A549 (cell line): ENCODE measurements around the gene PPM1H. TPM values are rescaled to one million over a fixed set of nuclear protein-coding genes. Genes with fewer than 3 reads are reported as not detected.
A peak's percentile ranks its signal among the peaks of the same experiment; 100 is the strongest.

Experiments used
- ATAC-seq, 2 experiments: fragments of 200-7000 bp in 1 of 2; fragments of >200 bp in 1 of 2; cut with Nextera tagmentation in 1 of 2; cut with Tn5 transposase in 1 of 2; 3 replicates each; pipeline versions ENCODE4 v1.8.0 to v1.9.1; 2018 to 2020; ENCODE audit warnings: mild to moderate bottlenecking in 1 of 2, moderate library complexity in 1 of 2
- CTCF ChIA-PET: fragments of 300-600 bp; sonication (Branson Sonifier 250); formaldehyde crosslinking; extraction: SDS; loops from one replicate; lab custom pipeline; 2021; ENCODE audit warnings: antibody characterized with exemption, inconsistent platforms; lab: Yijun Ruan, JAX
- POLR2A ChIA-PET: fragments of 350-600 bp; formaldehyde crosslinking; extraction: SDS; loops from one replicate; lab custom pipeline; 2021; ENCODE audit warnings: antibody characterized with exemption, inconsistent platforms; lab: Yijun Ruan, JAX
- DNase-seq, 2 experiments: peaks; one replicate each; pipeline versions ENCODE4 v3.0.0 to v3.0.0-alpha.2; 2011 to 2016; ENCODE audit warnings: low read depth in 1 of 2, low spot score in 1 of 2
- FAIRE-seq: peaks from 2 replicates; lab custom pipeline; 2011; peaks lifted over from hg19 to GRCh38; lab: Jason Lieb, UNC
- H3K27ac ChIP-seq, 2 experiments: fragments of >200 bp; sonication (Bioruptor Twin); formaldehyde crosslinking; 3 replicates each; pipeline ENCODE4 v1.5.1; 2016 to 2017
- H3K4me1 ChIP-seq: fragments of >200 bp; sonication (Bioruptor Twin); formaldehyde crosslinking; 3 replicates; pipeline ENCODE4 v1.6.1; 2016
- H3K4me2 ChIP-seq: fragments of >200 bp; sonication (Bioruptor Twin); formaldehyde crosslinking; 3 replicates; pipeline ENCODE4 v1.6.1; 2016
- H3K4me3 ChIP-seq: fragments of >200 bp; sonication (Bioruptor Twin); formaldehyde crosslinking; 3 replicates; pipeline ENCODE4 v1.5.1; 2016
- H3K9me3 ChIP-seq: fragments of >200 bp; sonication (Bioruptor Twin); formaldehyde crosslinking; 3 replicates; pipeline ENCODE4 v1.6.1; 2016
- CBX8 ChIP-seq: fragments of 200-600 bp; sonication (generic); IDR thresholded peaks from 2 replicates; pipeline ENCODE4 v1.6.1; 2016
- CEBPB ChIP-seq, 2 experiments: fragments of >200 bp in 1 of 2; sonication (Bioruptor Twin) in 1 of 2; formaldehyde crosslinking in 1 of 2; IDR thresholded peaks; 2 replicates each; pipeline ENCODE4 v1.6.1; 2012 to 2016
- CHD2 ChIP-seq: fragments of 150-350 bp; IDR thresholded peaks from 2 replicates; pipeline ENCODE4 v1.6.1; 2014; ENCODE audit warnings: low read length; ENCODE audit not compliant: partially characterized antibody
- CHD4 ChIP-seq: fragments of 200-600 bp; sonication (generic); IDR thresholded peaks from 2 replicates; pipeline ENCODE4 v1.6.1; 2016; ENCODE audit warnings: antibody characterized with exemption, mild to moderate bottlenecking, borderline replicate concordance
- EHMT2 ChIP-seq: fragments of 200-600 bp; sonication (generic); IDR thresholded peaks from 2 replicates; pipeline ENCODE4 v1.6.1; 2016; ENCODE audit warnings: antibody characterized with exemption, low read depth, mild to moderate bottlenecking, moderate library complexity
- ELK1 ChIP-seq: fragments of 150-350 bp; IDR thresholded peaks from 2 replicates; pipeline ENCODE4 v1.6.1; 2014; ENCODE audit warnings: low read depth, mild to moderate bottlenecking, low read length
- EP300 ChIP-seq, 2 experiments: fragments of >200 bp; sonication (Bioruptor Twin); formaldehyde crosslinking; IDR thresholded peaks; 2 replicates in 1 of 2; 3 replicates in 1 of 2; pipeline ENCODE4 v1.6.1; 2016 to 2017
- ESRRA ChIP-seq: fragments of 150-350 bp; IDR thresholded peaks from 2 replicates; pipeline ENCODE4 v1.6.1; 2014; ENCODE audit warnings: mild to moderate bottlenecking, low read length, borderline replicate concordance
- HOXB13 ChIP-seq: fragments of 250-450 bp; sonication (Bioruptor Pico); IDR thresholded peaks from 2 replicates; pipeline ENCODE4 v1.5.0; 2020; ENCODE audit warnings: low read depth, mild to moderate bottlenecking, moderate library complexity
- MAFK ChIP-seq: fragments of 450-650 bp; IDR thresholded peaks from 2 replicates; pipeline ENCODE4 v1.6.1; 2014; ENCODE audit not compliant: partially characterized antibody
- MAX ChIP-seq: IDR thresholded peaks from 2 replicates; pipeline ENCODE4 v1.6.1; 2012
- MAZ ChIP-seq: fragments of 150-350 bp; IDR thresholded peaks from 2 replicates; pipeline ENCODE4 v1.6.1; 2014; ENCODE audit warnings: antibody characterized with exemption, low read depth, low read length, borderline replicate concordance
- NR3C1 ChIP-seq: fragments of >200 bp; sonication (Bioruptor Twin); formaldehyde crosslinking; IDR thresholded peaks from 3 replicates; pipeline ENCODE4 v1.6.1; 2017
- SREBF2 ChIP-seq: fragments of 450-650 bp; IDR thresholded peaks from 2 replicates; pipeline ENCODE4 v1.6.1; 2014; ENCODE audit warnings: mild to moderate bottlenecking, moderate library complexity
- USF2 ChIP-seq: fragments of 450-650 bp; IDR thresholded peaks from 2 replicates; pipeline ENCODE4 v1.6.1; 2014; ENCODE audit warnings: antibody characterized with exemption
- ZC3H11A ChIP-seq: fragments of 450-650 bp; IDR thresholded peaks from 2 replicates; pipeline ENCODE4 v1.6.1; 2014; ENCODE audit warnings: antibody characterized with exemption, mild to moderate bottlenecking
- ZFP36 ChIP-seq: fragments of 450-650 bp; IDR thresholded peaks from 2 replicates; pipeline ENCODE4 v1.6.1; 2014; ENCODE audit warnings: borderline replicate concordance; ENCODE audit not compliant: partially characterized antibody
- WGBS: methylation state at CpG from one replicate; pipeline ENCODE4 v1.1.6; 2017; ENCODE audit errors: missing lambda C conversion rate; 5-methylcytosine and 5-hydroxymethylcytosine counted together
- polyA plus RNA-seq, 4 experiments: library from polyadenylated mRNA; depleted of rRNA in 3 of 4; stranded (reverse); fragments of >200 nt; fragmentation: RNase III in 1 of 4; extraction: RNeasy Plus Mini Kit Qiagen cat#74134 plus additional on column Dnase treatment in 1 of 4; gene quantifications; 2 replicates in 3 of 4; 3 replicates in 1 of 4; pipeline ENCODE4 v1.2.3, GENCODE V29; 2011 to 2017
- TF ChIP-seq, protein P1 (sequence below): fragments of >200 bp; sonication (Bioruptor Twin); formaldehyde crosslinking; IDR thresholded peaks from 2 replicates; pipeline ENCODE4 v1.6.1; 2016
- TF ChIP-seq, protein P2 (sequence below): IDR thresholded peaks from 2 replicates; pipeline ENCODE4 v1.6.1; 2012
- TF ChIP-seq, protein P3 (sequence below): fragments of 250-450 bp; sonication (Bioruptor Pico); IDR thresholded peaks from 2 replicates; pipeline ENCODE4 v1.5.0; 2020; ENCODE audit warnings: low read depth, mild to moderate bottlenecking, moderate library complexity

The PPM1H gene
- polyA plus RNA-seq, 2 of the 4 experiments (the other 2 are of a cell fraction), result 7.8 TPM

GRCh38 chr12:62697893-62698292 is 237.1 kb downstream of the PPM1H start:
- Histone ChIP-seq H3K27ac (peak overlapping the region; percentile 7 to 37; a peak in 3 of 6 replicates), H3K4me3 (no peak overlapping the region), H3K4me2 (no peak overlapping the region), H3K4me1 (peaks cover 41% of the 10 kb centered on the region), H3K9me3 (no peaks in the 10 kb centered on the region)
- 91% methylated on average over 1 of the region's 1 CpG for WGBS
- CTCF ChIA-PET, result interaction anchor here (1.0 to 2.2 kb wide), 6 partner anchors 11 to 260 kb away, joined by 3 to 8 read pairs (median 3); no protein-coding TSS in a partner anchor
- ATAC-seq (no peak), DNase-seq (no peak), FAIRE-seq (no peak)
- POLR2A ChIA-PET, result interaction anchor here (1.1 kb wide), 1 partner anchor 95 kb away, joined by 3 read pairs; no protein-coding TSS in a partner anchor
- no peak for TF ChIP-seq NR3C1
- no peak for TF ChIP-seq ZFP36
- no peak for TF ChIP-seq CHD4
- TF ChIP-seq, protein P1, sequence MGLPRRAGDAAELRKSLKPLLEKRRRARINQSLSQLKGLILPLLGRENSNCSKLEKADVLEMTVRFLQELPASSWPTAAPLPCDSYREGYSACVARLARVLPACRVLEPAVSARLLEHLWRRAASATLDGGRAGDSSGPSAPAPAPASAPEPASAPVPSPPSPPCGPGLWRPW, result no peak
- TF ChIP-seq CBX8, result no peak
- TF ChIP-seq USF2, result no peak
- TF ChIP-seq ELK1, result no peak

DNA sequence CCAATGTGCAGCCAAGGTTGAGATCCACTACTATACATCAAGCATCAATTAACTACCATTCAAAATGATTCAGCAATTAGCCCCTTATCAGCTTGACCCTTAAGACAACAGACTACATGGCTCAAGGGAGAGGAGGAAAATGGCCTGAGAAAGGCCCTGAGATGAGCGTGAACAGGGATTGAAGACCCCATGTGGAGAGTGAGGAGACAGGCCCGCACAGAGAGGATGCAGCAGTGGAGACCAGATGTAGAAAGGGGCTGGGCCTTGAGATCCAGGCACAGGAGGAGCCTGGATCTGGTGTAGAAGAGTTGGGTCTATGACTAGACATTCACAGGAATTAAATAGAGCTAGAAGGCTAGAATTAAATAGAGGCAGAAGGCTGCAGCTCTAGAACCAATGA is 239.3 kb downstream of the PPM1H start:
- FAIRE-seq (no peak), DNase-seq (no peak), ATAC-seq (no peak)
- no peak overlapping the region for H3K4me2 ChIP-seq
- no peak overlapping the region for H3K4me3 ChIP-seq
- ChIA-PET CTCF (interaction anchor here (1.0 to 1.6 kb wide), 4 partner anchors 12 to 100 kb away, joined by 3 to 4 read pairs (median 3); no protein-coding TSS in a partner anchor), POLR2A (no interaction called here)
- WGBS, result 96% methylated on average over 2 of the region's 2 CpGs
- TF ChIP-seq HOXB13, result no peak
- no peak for TF ChIP-seq EP300 (IDR thresholded peaks at IDR 0.05)
- H3K4me1 ChIP-seq, result peaks cover 26% of the 10 kb centered on the region
- H3K9me3 ChIP-seq, result no peaks in the 10 kb centered on the region
- H3K27ac ChIP-seq, result peak overlapping the region in 1 of 2 experiments; percentile 69; a peak in 3 of 6 replicates

GRCh38 chr12:62694632-62695031 is 240.3 kb downstream of the PPM1H start:
- ChIA-PET CTCF (interaction anchor here (1.4 to 1.5 kb wide), 2 partner anchors 101 to 113 kb away, joined by 3 to 5 read pairs; no protein-coding TSS in a partner anchor), POLR2A (no interaction called here)
- H3K4me1 ChIP-seq, result peaks cover 22% of the 10 kb centered on the region

More at GRCh38 chr12:62694632-62695031, 240.3 kb downstream of the PPM1H start:
- WGBS, result 93% methylated on average over 3 of the region's 3 CpGs
- Histone ChIP-seq H3K27ac (peak overlapping the region in 1 of 2 experiments; percentile 69; a peak in 3 of 6 replicates), H3K4me2 (no peak overlapping the region), H3K4me3 (no peak overlapping the region), H3K9me3 (no peaks in the 10 kb centered on the region)
- DNase-seq, result no peak
- FAIRE-seq, result no peak
- no peak for TF ChIP-seq ZC3H11A
- no peak for TF ChIP-seq MAFK
- no peak for TF ChIP-seq SREBF2
- no peak for TF ChIP-seq CEBPB (IDR thresholded peaks at IDR 0.05)
- no peak for TF ChIP-seq MAZ
- TF ChIP-seq, protein P2, sequence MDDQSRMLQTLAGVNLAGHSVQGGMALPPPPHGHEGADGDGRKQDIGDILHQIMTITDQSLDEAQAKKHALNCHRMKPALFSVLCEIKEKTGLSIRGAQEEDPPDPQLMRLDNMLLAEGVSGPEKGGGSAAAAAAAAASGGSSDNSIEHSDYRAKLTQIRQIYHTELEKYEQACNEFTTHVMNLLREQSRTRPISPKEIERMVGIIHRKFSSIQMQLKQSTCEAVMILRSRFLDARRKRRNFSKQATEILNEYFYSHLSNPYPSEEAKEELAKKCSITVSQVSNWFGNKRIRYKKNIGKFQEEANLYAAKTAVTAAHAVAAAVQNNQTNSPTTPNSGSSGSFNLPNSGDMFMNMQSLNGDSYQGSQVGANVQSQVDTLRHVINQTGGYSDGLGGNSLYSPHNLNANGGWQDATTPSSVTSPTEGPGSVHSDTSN, result no peak
- TF ChIP-seq NR3C1, result no peak
- TF ChIP-seq EP300 (IDR thresholded peaks at IDR 0.05), result no peak
- TF ChIP-seq CHD2, result no peak
- TF ChIP-seq, protein P3, sequence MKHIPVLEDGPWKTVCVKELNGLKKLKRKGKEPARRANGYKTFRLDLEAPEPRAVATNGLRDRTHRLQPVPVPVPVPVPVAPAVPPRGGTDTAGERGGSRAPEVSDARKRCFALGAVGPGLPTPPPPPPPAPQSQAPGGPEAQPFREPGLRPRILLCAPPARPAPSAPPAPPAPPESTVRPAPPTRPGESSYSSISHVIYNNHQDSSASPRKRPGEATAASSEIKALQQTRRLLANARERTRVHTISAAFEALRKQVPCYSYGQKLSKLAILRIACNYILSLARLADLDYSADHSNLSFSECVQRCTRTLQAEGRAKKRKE, result no peak
- no peak for TF ChIP-seq EHMT2
- TF ChIP-seq MAX, result no peak
- TF ChIP-seq ESRRA, result no peak
- no peak for TF ChIP-seq CHD4
- ATAC-seq, result no peak
